GM12878 (cell line): ENCODE data around the gene NFATC1. TPM values are rescaled to one million over a fixed set of nuclear protein-coding genes. Genes with fewer than 3 reads are reported as not detected.

Source experiments
- ATAC-seq: fragments of 200-7000 bp; cut with Tn5 transposase; 3 replicates; pipeline ENCODE4 v1.9.1; 2020; ENCODE audit warnings: mild to moderate bottlenecking, moderate library complexity
- BruUV-seq: library from RNA; stranded (reverse); fragments of 400-500 nt; replicated peaks from 2 replicates; lab custom pipeline; 2021; lab: Mats Ljungman, UMichigan
- CTCF ChIA-PET: fragments of 300-600 bp; sonication (Branson Sonifier 250); formaldehyde crosslinking; extraction: SDS; loops from one replicate; lab custom pipeline; 2021; ENCODE audit warnings: inconsistent platforms; lab: Yijun Ruan, JAX
- POLR2A ChIA-PET: fragments of 350-600 bp; formaldehyde crosslinking; extraction: SDS; loops from one replicate; lab custom pipeline; 2021; ENCODE audit warnings: inconsistent platforms; lab: Charles Lee
- RAD21 ChIA-PET: fragments of 300-600 bp; sonication (Branson Sonifier 250); formaldehyde crosslinking; loops from one replicate; lab custom pipeline; 2023; ENCODE audit warnings: antibody characterized with exemption; ENCODE audit not compliant: unreplicated experiment; lab: Charles Lee
- SMC1A ChIA-PET: fragments of 300-600 bp; sonication (Branson Sonifier 250); formaldehyde crosslinking; loops from one replicate; lab custom pipeline; 2023; ENCODE audit not compliant: unreplicated experiment, uncharacterized antibody; lab: Charles Lee
- DNase-seq: peaks from one replicate; pipeline ENCODE4 v3.0.0-alpha.2; 2011; ENCODE audit warnings: low read depth, low spot score
- FAIRE-seq: peaks from 3 replicates; lab custom pipeline; 2011; peaks lifted over from hg19 to GRCh38; lab: Jason Lieb, UNC
- H2AFZ ChIP-seq: 2 replicates; pipeline ENCODE4 v1.6.0; 2011; ENCODE audit warnings: low read depth, low read length, control low read depth; ENCODE audit not compliant: control insufficient read depth
- H3K27ac ChIP-seq: 2 replicates; pipeline ENCODE4 v1.5.1; 2011; ENCODE audit warnings: control low read depth; ENCODE audit not compliant: control insufficient read depth, insufficient read depth
- H3K27me3 ChIP-seq, 2 experiments: replicated peaks in 1 of 2; 2 replicates each; pipeline versions ENCODE4 v1.6.0 to v1.6.1; 2011; ENCODE audit warnings: low read length in 1 of 2; ENCODE audit not compliant: control insufficient read depth in 2 of 2, insufficient read depth in 2 of 2
- H3K36me3 ChIP-seq, 2 experiments: 2 replicates each; pipeline ENCODE4 v1.5.1; 2011; ENCODE audit warnings: low read length in 1 of 2; ENCODE audit not compliant: control insufficient read depth in 2 of 2, insufficient read depth in 2 of 2
- H3K4me1 ChIP-seq: 2 replicates; pipeline ENCODE4 v1.6.1; 2011; ENCODE audit warnings: mild to moderate bottlenecking, low read length, moderate library complexity, mixed read lengths; ENCODE audit not compliant: control insufficient read depth, insufficient read depth
- H3K4me2 ChIP-seq: 2 replicates; pipeline ENCODE4 v1.6.0; 2011; ENCODE audit warnings: control low read depth; ENCODE audit not compliant: control insufficient read depth, insufficient read depth
- H3K4me3 ChIP-seq: fragments of 200-600 bp; sonication (generic); 2 replicates; pipeline ENCODE4 v1.5.1; 2016
- H3K79me2 ChIP-seq: 2 replicates; pipeline ENCODE4 v1.6.0; 2011; ENCODE audit warnings: low read length; ENCODE audit not compliant: control insufficient read depth, insufficient read depth
- H3K9ac ChIP-seq: 2 replicates; pipeline ENCODE4 v1.8.0; 2011; ENCODE audit warnings: low read length, control low read depth, mixed read lengths; ENCODE audit not compliant: control insufficient read depth, insufficient read depth
- H3K9me3 ChIP-seq: replicated peaks from 3 replicates; pipeline ENCODE4 v1.5.1; 2011; ENCODE audit warnings: mild to moderate bottlenecking, low read length; ENCODE audit not compliant: control insufficient read depth, insufficient read depth
- H4K20me1 ChIP-seq: 2 replicates; pipeline ENCODE4 v1.6.0; 2011; ENCODE audit not compliant: control insufficient read depth, insufficient read depth
- ATF3 ChIP-seq: IDR thresholded peaks from 2 replicates; pipeline ENCODE4 v1.6.1; 2011; ENCODE audit warnings: low read depth, mild to moderate bottlenecking, low read length, moderate library complexity, borderline replicate concordance; ENCODE audit errors: extremely low read depth
- CHD1 ChIP-seq: IDR thresholded peaks from 2 replicates; pipeline ENCODE4 v1.6.1; 2012; ENCODE audit warnings: low read depth, low read length, improper control_type of control experiment
- ESRRA ChIP-seq: IDR thresholded peaks from 2 replicates; pipeline ENCODE4 v1.6.1; 2012; ENCODE audit warnings: mild to moderate bottlenecking, low read length, improper control_type of control experiment
- EZH2 ChIP-seq: IDR thresholded peaks from 2 replicates; pipeline ENCODE4 v1.6.1; 2012; ENCODE audit warnings: low read depth, mild to moderate bottlenecking, control low read depth, inconsistent platforms, low read length, borderline replicate concordance; ENCODE audit not compliant: control insufficient read depth
- IRF3 ChIP-seq: fragments of 450-650 bp; IDR thresholded peaks from 2 replicates; pipeline ENCODE4 v1.6.1; 2014; ENCODE audit warnings: mild to moderate bottlenecking
- NFXL1 ChIP-seq: fragments of 450-650 bp; IDR thresholded peaks from 2 replicates; pipeline ENCODE4 v1.6.1; 2017; ENCODE audit warnings: antibody characterized with exemption, mild to moderate bottlenecking, borderline replicate concordance
- PBX3 ChIP-seq: IDR thresholded peaks from 2 replicates; pipeline ENCODE4 v1.6.1; 2011; ENCODE audit warnings: mild to moderate bottlenecking, low read depth, low read length, moderate library complexity; ENCODE audit not compliant: insufficient replicate concordance
- RAD51 ChIP-seq: fragments of 450-650 bp; IDR thresholded peaks from 2 replicates; pipeline ENCODE4 v1.6.1; 2016; ENCODE audit warnings: moderate library complexity, mild to moderate bottlenecking, inconsistent platforms
- RBBP5 ChIP-seq: fragments of 200-600 bp; sonication (generic); conservative IDR thresholded peaks from 2 replicates; pipeline ENCODE4 v1.6.1; 2016
- RUNX3 ChIP-seq: IDR thresholded peaks from 2 replicates; pipeline ENCODE4 v1.6.1; 2012; ENCODE audit warnings: low read length, inconsistent platforms
- SP1 ChIP-seq: IDR thresholded peaks from one replicate; pipeline ENCODE4 v1.6.1; 2011; ENCODE audit warnings: low read depth, low read length
- ZNF592 ChIP-seq: fragments of 450-650 bp; IDR thresholded peaks from 2 replicates; pipeline ENCODE4 v1.6.1; 2017; ENCODE audit warnings: mild to moderate bottlenecking, moderate library complexity
- WGBS: methylation state at CpG from one replicate; pipeline ENCODE4 v1.1.6; 2016; ENCODE audit warnings: low lambda C conversion rate; ENCODE audit not compliant: insufficient replicate concordance, insufficient coverage; ENCODE audit errors: missing lambda C conversion rate; 5-methylcytosine and 5-hydroxymethylcytosine counted together
- in situ Hi-C: fragments of 300-500 bp; cut with MboI; formaldehyde crosslinking; loops from 9 replicates; pipeline ENCODE4 v1.14.3; 2018; ENCODE audit warnings: mixed read lengths
- intact Hi-C: fragments of 100-400 bp; cut with micrococcal nuclease; formaldehyde crosslinking; loops from one replicate; pipeline ENCODE4 v1.14.2; 2022; ENCODE audit not compliant: unreplicated experiment
- polyA plus RNA-seq, 11 experiments: library from polyadenylated mRNA; depleted of rRNA in 4 of 11; unstranded in 6 of 11; stranded (reverse) in 5 of 11; fragments of >200 nt; fragmentation: Nextera tagmentation in 4 of 11; fragmentation: Illumina TruSeq in 1 of 11; extraction: Ambion mirVana in 4 of 11; extraction: Trizol in 1 of 11; gene quantifications; 1 replicate in 1 of 11; 2 replicates in 10 of 11; pipeline versions ENCODE4 v1.2.1 to v1.2.3, GENCODE V29; 2011 to 2016; ENCODE audit warnings: inconsistent platforms in 2 of 11, missing spikeins in 2 of 11, low read depth in 1 of 11
- total RNA-seq, 4 experiments: library from RNA; depleted of rRNA in 3 of 4; stranded (reverse); fragments of >200 nt in 3 of 4; fragmentation: Illumina TruSeq in 1 of 4; extraction: Trizol in 1 of 4; gene quantifications; 2 replicates each; pipeline versions ENCODE4 v1.2.1 to v1.2.3, GENCODE V29; 2013 to 2021

The NFATC1 gene
- total and polyA plus RNA-seq, 10 of the 15 experiments (the other 5 are each of a cell fraction or from before 2014, with no cell fraction given): 0.84 to 20.8 (median 5.1) TPM

- no peaks in the 10 kb centered on the region for H3K9me3 ChIP-seq
- ChIA-PET POLR2A (no interaction called here), SMC1A (no interaction called here), CTCF (no interaction called here), RAD21 (interaction anchor here (0.5 kb wide), 1 partner anchor 10 kb away, joined by 4 read pairs; no protein-coding TSS in a partner anchor)
- H3K27me3 ChIP-seq: no peaks in the 10 kb centered on the region
- H3K4me2 ChIP-seq: no peak overlapping the region
- no peak overlapping the region for H3K9ac ChIP-seq
- DNase-seq (no peak), ATAC-seq (no peak), FAIRE-seq (no peak)
- no peaks in the 10 kb centered on the region for H4K20me1 ChIP-seq
- H3K27ac ChIP-seq: no peak overlapping the region
- intact Hi-C loops (no loop called here), in situ Hi-C loops (no loop called here)
- peaks cover 0 to 5% of the 10 kb centered on the region in 2 experiments for H3K36me3 ChIP-seq
- WGBS: 90% methylated on average over 10 of the region's 13 CpGs
- BruUV-seq: no TSS peak
- TF ChIP-seq RUNX3 (no peak), SP1 (no peak), NFXL1 (no peak), ESRRA (no peak), ATF3 (no peak), IRF3 (no peak), EZH2 (no peak), RAD51 (no peak), CHD1 (no peak), RBBP5 (no peak), PBX3 (no peak), ZNF592 (no peak)
- no peaks in the 10 kb centered on the region for H3K79me2 ChIP-seq
- H3K4me1 ChIP-seq: no peaks in the 10 kb centered on the region
- no peak overlapping the region for H3K4me3 ChIP-seq
- no peak overlapping the region for H2AFZ ChIP-seq
These were observed 30.0 kb upstream of the NFATC1 start for GRCh38 chr18:79365701-79366100.
